Peyer's patch (tissue), 4 donors: ENCODE measurements around the gene ACTL6B.

ENCODE experiments used
- CTCF ChIP-seq, 6 experiments: fragments of 450-650 bp in 4 of 6; fragments of 200-600 bp in 2 of 6; sonication (generic) in 1 of 6; IDR thresholded peaks; one replicate each; pipeline ENCODE4 v1.5.1; 2017 to 2019; ENCODE audit warnings: antibody characterized with exemption in 6 of 6, mild to moderate bottlenecking in 3 of 6, moderate library complexity in 1 of 6
- POLR2A ChIP-seq, 2 donors: fragments of 450-650 bp; IDR thresholded peaks; one replicate each; pipeline ENCODE4 v1.5.1; 2017; ENCODE audit warnings: antibody characterized with exemption in 2 of 2, mild to moderate bottlenecking in 2 of 2, moderate library complexity in 2 of 2

GRCh38 chr7:100675105-100675451 lies 18.8 kb upstream of the ACTL6B start:
- TF ChIP-seq CTCF (IDR thresholded peaks at IDR 0.05) = no peak
- TF ChIP-seq POLR2A (IDR thresholded peaks at IDR 0.05) = no peak
